ENCODE measurements around the gene ZFHX3. TPM values are rescaled to one million over a fixed set of nuclear protein-coding genes. Genes with fewer than 3 reads are reported as not detected.

ZFHX3 gene
- total RNA-seq, 1 donor = 2.6 TPM

DNA sequence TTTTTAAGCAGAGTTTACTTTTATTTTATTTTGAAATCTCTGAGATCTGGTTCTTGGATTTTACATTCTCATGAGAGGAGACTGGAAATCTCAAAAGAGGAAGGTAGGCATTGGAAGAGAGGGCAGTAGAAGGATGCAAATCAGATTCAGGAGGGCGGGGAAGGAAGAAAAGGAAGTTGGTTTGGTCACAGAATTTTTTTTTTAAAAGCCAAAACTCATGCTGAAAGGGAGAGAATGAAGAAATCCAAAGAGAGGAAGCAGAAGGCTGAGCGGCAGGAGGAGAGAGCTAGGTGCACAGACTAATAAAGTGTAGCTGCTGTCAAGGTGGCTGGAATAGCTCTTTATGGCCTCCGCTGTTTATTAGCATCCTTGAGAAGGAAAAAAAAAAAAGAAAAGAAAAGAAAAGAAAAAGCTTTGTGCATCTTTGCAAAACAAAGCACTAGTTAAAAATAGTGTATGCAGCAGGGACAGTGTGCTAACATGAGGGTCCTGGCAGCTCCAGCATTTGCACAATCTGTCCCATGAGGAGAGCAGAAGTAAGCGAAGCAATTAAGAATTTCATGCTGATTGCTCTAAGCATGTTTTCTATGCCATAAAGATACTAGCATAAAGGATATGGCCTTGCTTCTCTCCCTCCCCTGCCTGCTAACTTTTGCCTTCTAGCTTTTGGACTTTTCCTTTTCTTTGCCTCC, 194.2 kb downstream of the ZFHX3 start:
- Histone ChIP-seq H3K4me3 (ENCODE audit: low read length) (no peak overlapping the region), H3K9me3 (ENCODE audit: low read depth, low read length) (no peaks in the 10 kb centered on the region), H3K4me1 (ENCODE audit: insufficient read depth, low read length) (peaks cover 34% of the 10 kb centered on the region), H3K27me3 (ENCODE audit: insufficient read depth, low read length) (no peaks in the 10 kb centered on the region)

DNA sequence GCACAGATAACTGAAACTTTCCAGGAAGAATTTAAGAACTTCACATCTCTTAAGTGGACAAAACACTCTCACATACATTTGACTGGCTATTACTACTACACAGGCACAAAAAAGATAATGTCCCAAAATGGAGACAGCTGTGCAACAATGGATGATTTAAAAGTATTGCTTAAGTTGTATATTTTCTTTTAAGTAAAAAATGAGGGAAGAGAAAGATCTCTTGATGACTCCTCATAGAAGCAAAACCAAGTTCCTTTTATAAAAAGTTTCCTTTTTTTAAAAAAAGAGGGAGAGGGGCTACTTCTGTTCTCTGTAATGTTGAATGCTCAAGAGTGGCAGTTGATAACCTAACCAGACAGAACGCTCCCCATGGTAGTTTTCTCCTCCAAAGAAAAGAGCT, 195.5 kb downstream of the ZFHX3 start:
- Histone ChIP-seq H3K9me3 (ENCODE audit: low read depth, low read length) (no peaks in the 10 kb centered on the region), H3K4me1 (ENCODE audit: insufficient read depth, low read length) (peaks cover 37% of the 10 kb centered on the region), H3K27me3 (ENCODE audit: insufficient read depth, low read length) (no peaks in the 10 kb centered on the region), H3K4me3 (ENCODE audit: low read length) (no peak overlapping the region)

- Histone ChIP-seq H3K27me3 (ENCODE audit: insufficient read depth, low read length) (no peaks in the 10 kb centered on the region), H3K4me1 (ENCODE audit: insufficient read depth, low read length) (peaks cover 37% of the 10 kb centered on the region), H3K9me3 (ENCODE audit: low read depth, low read length) (no peaks in the 10 kb centered on the region), H3K4me3 (ENCODE audit: low read length) (no peak overlapping the region)
Measured at GRCh38 chr16:72850853-72851252, 197.1 kb downstream of the ZFHX3 start.

- no peak overlapping the region for H3K4me3 ChIP-seq (ENCODE audit: low read length)
- H3K4me1 ChIP-seq (ENCODE audit: insufficient read depth, low read length) = peaks cover 38% of the 10 kb centered on the region
- H3K27me3 ChIP-seq (ENCODE audit: insufficient read depth, low read length) = no peaks in the 10 kb centered on the region
- H3K9me3 ChIP-seq (ENCODE audit: low read depth, low read length) = no peaks in the 10 kb centered on the region
Measured at GRCh38 chr16:72850021-72850420, 197.9 kb downstream of the ZFHX3 start.

DNA sequence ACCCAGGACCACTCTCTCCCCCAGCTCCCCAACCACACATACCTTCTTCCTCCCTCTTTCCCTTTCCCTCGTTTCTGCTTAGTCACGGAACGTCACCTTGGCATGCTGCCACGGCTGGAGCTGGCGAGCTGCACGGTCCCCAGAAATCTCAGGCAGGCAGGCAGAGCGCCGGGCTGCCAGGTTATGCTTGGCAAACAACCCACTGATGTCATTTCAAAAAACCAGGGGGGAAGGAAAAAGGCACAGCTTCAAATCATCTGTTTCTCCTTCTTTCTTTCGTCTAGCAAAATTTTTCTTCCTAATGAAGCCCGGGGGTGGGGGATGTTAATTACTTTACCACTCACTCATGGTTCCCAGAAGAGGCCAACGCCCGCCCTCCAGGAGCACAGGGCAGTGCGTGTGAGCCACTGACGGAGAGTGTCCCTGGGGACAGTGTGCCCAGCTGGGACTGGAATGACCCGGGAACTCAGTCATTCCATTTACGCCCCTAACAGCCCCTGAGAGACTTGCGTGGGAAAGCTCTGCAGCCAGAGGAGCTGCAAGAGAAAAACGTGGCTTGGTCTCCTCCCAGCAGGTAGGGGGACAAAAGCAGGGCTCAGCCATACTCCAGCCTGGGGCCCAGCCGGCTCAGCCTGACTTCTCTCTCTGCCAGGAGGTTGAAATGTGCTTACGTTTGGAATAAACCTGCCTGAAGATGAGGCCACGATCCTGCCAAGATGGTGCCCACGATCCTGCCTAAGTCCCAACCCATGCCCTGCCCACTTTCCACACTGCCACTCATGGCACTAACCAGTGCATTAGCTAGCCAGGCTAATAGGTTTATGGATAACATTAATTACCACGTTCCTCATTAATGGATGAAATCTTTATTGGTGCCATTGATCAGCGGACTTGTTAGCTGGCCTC, 198.9 kb downstream of the ZFHX3 start:
- H3K4me3 ChIP-seq (ENCODE audit: low read length) = no peak overlapping the region
- H3K9me3 ChIP-seq (ENCODE audit: low read depth, low read length) = no peaks in the 10 kb centered on the region
- peaks cover 37% of the 10 kb centered on the region for H3K4me1 ChIP-seq (ENCODE audit: insufficient read depth, low read length)
- H3K27me3 ChIP-seq (ENCODE audit: insufficient read depth, low read length) = no peaks in the 10 kb centered on the region

DNA sequence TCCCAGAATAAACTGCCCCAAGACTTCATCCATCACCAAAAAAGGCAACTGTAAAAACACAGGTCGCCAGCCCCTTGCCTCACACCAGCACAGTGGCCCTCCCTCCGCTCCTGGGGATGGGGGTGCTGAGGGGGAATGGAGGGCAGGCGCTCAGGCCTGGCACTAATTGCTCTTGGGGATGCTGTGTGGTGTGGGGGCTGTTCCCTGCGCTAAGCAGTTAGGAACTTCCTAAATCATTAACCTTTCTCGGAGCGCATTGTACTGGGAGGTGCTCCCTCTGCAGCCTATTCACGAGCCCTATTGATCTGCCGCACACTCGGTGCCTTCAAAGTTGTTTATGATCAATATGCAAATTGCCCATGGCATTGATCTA, 199.9 kb downstream of the ZFHX3 start:
- no peak overlapping the region for H3K4me3 ChIP-seq (ENCODE audit: low read length)
- no peaks in the 10 kb centered on the region for H3K9me3 ChIP-seq (ENCODE audit: low read depth, low read length)
- H3K4me1 ChIP-seq (ENCODE audit: insufficient read depth, low read length) = peaks cover 27% of the 10 kb centered on the region
- H3K27me3 ChIP-seq (ENCODE audit: insufficient read depth, low read length) = no peaks in the 10 kb centered on the region

GRCh38 chr16:72847187-72848027, 200.5 kb downstream of the ZFHX3 start:
- Histone ChIP-seq H3K4me1 (ENCODE audit: insufficient read depth, low read length) (peaks cover 22% of the 10 kb centered on the region), H3K27me3 (ENCODE audit: insufficient read depth, low read length) (no peaks in the 10 kb centered on the region), H3K4me3 (ENCODE audit: low read length) (no peak overlapping the region), H3K9me3 (ENCODE audit: low read depth, low read length) (no peaks in the 10 kb centered on the region)

DNA sequence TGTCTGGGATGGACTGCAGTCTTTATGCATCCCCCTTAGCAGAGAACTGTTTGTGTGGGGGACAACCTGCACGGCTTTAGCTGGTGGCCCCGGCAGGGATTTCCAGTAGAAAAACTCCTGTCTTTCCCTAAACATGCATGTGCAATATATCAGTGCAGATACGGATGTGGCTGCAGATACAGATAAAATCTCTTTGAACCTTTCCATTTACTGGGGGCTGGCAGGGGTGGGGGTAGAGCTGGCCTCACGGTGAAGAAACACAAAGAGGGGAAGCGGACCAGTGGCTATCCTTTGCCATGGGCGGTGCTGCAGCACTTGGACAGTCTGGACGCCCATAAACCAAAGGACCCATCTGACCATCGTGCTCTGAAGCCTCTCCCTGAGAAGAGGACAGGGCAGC, 201.3 kb downstream of the ZFHX3 start:
- Histone ChIP-seq H3K4me3 (ENCODE audit: low read length) (no peak overlapping the region), H3K4me1 (ENCODE audit: insufficient read depth, low read length) (peaks cover 22% of the 10 kb centered on the region), H3K27me3 (ENCODE audit: insufficient read depth, low read length) (no peaks in the 10 kb centered on the region), H3K9me3 (ENCODE audit: low read depth, low read length) (no peaks in the 10 kb centered on the region)

DNA sequence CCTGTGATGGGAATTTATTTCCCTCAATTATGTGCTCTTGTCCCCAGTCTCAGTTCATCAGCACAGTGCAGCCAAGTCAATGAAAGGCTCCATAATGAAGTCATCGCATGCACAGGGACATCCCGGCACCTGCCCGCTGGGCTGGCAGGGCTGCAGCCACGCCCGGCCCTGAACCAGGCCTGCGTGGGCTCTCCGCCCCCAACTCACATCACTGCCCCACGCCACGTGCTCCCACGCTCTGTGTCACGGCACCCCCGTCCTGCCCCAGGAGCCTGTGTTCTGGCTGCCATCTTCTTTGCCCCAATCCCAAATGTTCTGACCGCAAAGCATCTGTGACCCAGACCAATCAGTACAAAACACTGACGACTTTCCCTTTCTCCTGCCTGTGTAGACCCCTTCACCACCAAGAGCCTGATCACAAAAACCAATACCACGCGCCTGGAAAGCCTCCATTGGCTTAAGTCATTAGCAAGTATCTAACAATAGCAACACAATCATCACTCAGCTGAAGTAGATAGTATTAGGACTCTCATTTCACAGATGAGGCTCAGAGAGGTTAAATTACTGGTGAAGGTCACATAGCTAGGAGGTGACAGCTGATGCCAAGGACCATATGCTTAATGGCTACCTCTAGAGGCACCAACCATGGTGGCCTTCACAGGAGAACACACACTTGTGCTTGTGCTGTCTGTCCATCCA, 202.5 kb downstream of the ZFHX3 start:
- no peak overlapping the region for H3K4me3 ChIP-seq (ENCODE audit: low read length)
- no peaks in the 10 kb centered on the region for H3K9me3 ChIP-seq (ENCODE audit: low read depth, low read length)

DNA sequence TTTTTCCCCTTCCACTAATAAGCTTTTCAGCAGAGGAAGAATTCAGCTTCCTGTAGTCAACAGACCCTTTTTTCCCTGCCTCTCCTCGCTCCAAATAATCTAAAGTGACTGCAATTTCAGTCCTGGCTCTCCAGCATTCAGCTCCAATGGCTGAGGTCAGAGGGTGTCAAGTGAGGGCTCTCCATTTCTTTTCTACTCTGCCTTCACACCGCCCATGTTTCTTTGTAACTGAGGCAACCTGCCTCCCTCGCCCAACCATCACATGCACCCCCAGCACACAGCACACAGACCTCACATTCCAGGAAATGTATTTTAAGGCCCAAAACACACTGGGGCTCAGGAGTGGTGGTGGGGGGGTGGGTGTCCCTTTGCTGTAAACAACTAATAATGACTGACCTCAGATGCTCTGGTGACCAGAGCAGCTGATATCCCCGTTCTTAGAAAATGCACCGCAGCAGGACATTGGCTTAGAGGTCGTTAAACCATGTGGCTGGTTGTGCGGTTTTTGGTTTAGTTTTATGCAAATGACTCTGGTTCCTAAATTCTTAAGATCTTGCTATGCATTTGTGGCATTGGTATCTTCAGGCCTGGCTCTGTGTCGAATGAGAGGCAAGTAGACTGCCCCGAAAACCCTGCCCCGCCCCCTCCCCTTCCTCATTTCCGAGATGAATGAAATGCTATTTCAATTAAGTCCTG, 203.6 kb downstream of the ZFHX3 start:
- no peak overlapping the region for H3K4me3 ChIP-seq (ENCODE audit: low read length)
- no peaks in the 10 kb centered on the region for H3K27me3 ChIP-seq (ENCODE audit: insufficient read depth, low read length)
- H3K9me3 ChIP-seq (ENCODE audit: low read depth, low read length) = no peaks in the 10 kb centered on the region
- H3K4me1 ChIP-seq (ENCODE audit: insufficient read depth, low read length) = peaks cover 33% of the 10 kb centered on the region

More for the DNA sequence above, 202.5 kb downstream of the ZFHX3 start:
- H3K4me1 ChIP-seq (ENCODE audit: insufficient read depth, low read length) = peaks cover 31% of the 10 kb centered on the region
- no peaks in the 10 kb centered on the region for H3K27me3 ChIP-seq (ENCODE audit: insufficient read depth, low read length)

DNA sequence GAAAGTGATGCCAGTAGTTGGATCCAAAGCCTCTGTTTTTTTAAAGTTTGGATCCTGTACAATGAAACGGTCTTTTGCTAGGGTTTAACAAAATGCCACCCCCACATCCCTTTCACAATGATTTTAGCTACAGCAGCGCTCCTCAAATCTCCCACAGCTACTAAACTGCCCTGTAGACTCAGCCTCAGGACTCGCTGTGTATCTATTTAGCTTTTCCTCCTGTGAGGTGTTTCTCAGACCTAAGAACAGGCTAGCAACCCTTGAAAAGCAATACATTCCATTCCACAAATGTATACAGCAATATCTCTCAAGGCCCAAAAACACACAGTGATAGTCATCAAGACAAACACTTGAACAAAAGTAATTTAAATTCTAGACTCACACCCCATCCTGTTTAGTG, 206.4 kb downstream of the ZFHX3 start:
- no peak overlapping the region for H3K4me3 ChIP-seq (ENCODE audit: low read length)
- H3K9me3 ChIP-seq (ENCODE audit: low read depth, low read length) = no peaks in the 10 kb centered on the region
- peaks cover 24% of the 10 kb centered on the region for H3K4me1 ChIP-seq (ENCODE audit: insufficient read depth, low read length)
- no peaks in the 10 kb centered on the region for H3K27me3 ChIP-seq (ENCODE audit: insufficient read depth, low read length)

DNA sequence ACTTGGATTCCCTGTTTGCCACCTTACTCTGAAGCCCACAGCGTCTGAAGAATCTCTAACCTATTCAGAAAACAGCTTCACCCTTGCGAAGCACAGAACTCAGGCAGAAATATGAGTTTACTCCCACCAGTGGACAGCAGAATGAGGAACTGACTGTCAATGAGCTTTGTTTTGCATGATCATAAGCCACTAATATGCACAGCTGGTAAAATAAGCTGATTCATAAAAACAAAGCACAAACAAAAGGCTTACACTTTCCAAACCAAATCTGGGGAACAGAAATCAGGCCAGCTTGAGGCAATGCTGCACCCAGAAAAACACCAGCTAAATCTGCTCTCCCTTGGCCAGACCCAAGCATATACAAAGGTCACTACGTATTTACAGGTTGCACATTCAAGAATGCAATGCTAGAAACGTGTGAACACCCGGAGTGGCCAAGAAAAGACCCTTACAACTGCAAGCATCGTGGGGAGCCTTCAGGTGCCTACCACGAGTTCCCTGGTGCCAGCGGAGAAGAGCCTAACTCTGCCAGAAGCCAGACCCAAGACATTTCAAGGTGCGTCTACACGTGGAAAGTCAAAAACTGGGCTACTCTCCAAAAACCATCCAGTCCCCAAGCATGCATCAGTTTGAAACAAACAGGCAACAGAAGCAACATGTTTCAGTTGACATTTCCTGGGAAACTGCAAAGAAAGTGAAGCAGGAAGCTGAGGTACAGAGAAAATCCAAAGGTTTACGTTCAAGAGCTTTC, 207.1 kb downstream of the ZFHX3 start:
- no peak overlapping the region for H3K4me3 ChIP-seq (ENCODE audit: low read length)

DNA sequence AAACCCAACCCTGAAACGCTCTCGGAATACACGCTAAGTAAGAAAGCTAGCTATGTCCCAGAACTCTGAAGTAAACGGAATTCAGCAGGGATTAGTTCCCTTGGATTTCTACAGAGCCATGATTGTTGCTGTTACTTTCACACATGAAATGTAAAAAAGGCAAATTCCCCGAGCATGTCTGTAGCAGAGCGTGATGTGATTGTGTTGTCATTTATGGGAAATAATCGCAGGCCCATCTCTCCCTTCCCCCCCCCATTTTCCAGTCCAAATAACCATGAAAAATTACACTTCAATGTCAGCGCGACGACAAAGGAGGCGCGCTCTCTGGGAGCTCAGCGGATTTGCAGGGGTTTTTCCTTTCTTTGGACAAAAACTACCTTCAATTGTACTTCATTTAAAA, 209.0 kb downstream of the ZFHX3 start:
- H3K27me3 ChIP-seq (ENCODE audit: insufficient read depth, low read length) = no peaks in the 10 kb centered on the region
- H3K4me1 ChIP-seq (ENCODE audit: insufficient read depth, low read length) = peaks cover 11% of the 10 kb centered on the region
- no peaks in the 10 kb centered on the region for H3K9me3 ChIP-seq (ENCODE audit: low read depth, low read length)
- no peak overlapping the region for H3K4me3 ChIP-seq (ENCODE audit: low read length)

More for the DNA sequence above, 207.1 kb downstream of the ZFHX3 start:
- peaks cover 24% of the 10 kb centered on the region for H3K4me1 ChIP-seq (ENCODE audit: insufficient read depth, low read length)
- no peaks in the 10 kb centered on the region for H3K27me3 ChIP-seq (ENCODE audit: insufficient read depth, low read length)
- H3K9me3 ChIP-seq (ENCODE audit: low read depth, low read length) = no peaks in the 10 kb centered on the region

DNA sequence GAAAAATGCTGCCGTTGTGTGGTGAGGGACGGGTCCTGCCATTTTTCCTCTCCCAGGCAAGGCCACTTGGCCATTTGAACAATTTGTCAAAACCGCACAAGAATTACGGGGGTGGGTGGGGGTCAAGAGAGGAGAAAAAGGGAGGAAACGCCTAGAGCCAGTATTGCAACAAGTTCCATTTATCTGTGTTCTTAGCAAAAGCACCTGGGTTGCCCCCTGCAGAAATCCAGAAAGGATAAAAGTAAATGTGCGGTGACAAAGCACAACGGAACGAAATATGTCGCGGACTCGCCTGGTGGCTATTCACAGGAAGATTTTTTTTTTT, 209.4 kb downstream of the ZFHX3 start:
- no peak overlapping the region for H3K4me3 ChIP-seq (ENCODE audit: low read length)
- H3K27me3 ChIP-seq (ENCODE audit: insufficient read depth, low read length) = no peaks in the 10 kb centered on the region
- no peaks in the 10 kb centered on the region for H3K9me3 ChIP-seq (ENCODE audit: low read depth, low read length)
- peaks cover 11% of the 10 kb centered on the region for H3K4me1 ChIP-seq (ENCODE audit: insufficient read depth, low read length)
